HEK293 (cell line): Measurements from ENCODE around the gene RNF4.

ENCODE experiments used
- CTCF ChIA-PET: fragments of 350-600 bp; formaldehyde crosslinking; extraction: SDS; loops from one replicate; lab custom pipeline; 2021; ENCODE audit warnings: antibody characterized with exemption; lab: Yijun Ruan, JAX
- POLR2A ChIA-PET: fragments of 300-600 bp; formaldehyde crosslinking; extraction: SDS; loops from one replicate; lab custom pipeline; 2020; ENCODE audit warnings: antibody characterized with exemption, inconsistent platforms; lab: Yijun Ruan, JAX
- H3K27ac ChIP-seq: fragments of 200-500 bp; sonication (Bioruptor generic); 2 replicates; pipeline ENCODE4 v1.5.1; 2014; ENCODE audit warnings: low read depth, low read length, control low read depth, inconsistent platforms; ENCODE audit errors: extremely low read depth
- H3K36me3 ChIP-seq, 2 experiments: fragments of 200-500 bp in 1 of 2; sonication (Bioruptor generic) in 1 of 2; 1 replicate in 1 of 2; 2 replicates in 1 of 2; pipeline ENCODE4 v1.5.1; 2014 to 2017; ENCODE audit warnings: inconsistent platforms in 2 of 2, low read length in 2 of 2; ENCODE audit not compliant: control insufficient read depth in 2 of 2, insufficient read depth in 1 of 2
- H3K4me1 ChIP-seq: fragments of 200-500 bp; sonication (Bioruptor generic); 2 replicates; pipeline ENCODE4 v1.5.1; 2014; ENCODE audit warnings: mild to moderate bottlenecking, low read length, inconsistent platforms; ENCODE audit not compliant: control insufficient read depth, insufficient read depth
- H3K4me3 ChIP-seq: 2 replicates; pipeline ENCODE4 v1.5.1; 2011; ENCODE audit warnings: low read depth, mild to moderate bottlenecking, control low read depth, low read length, moderate library complexity
- H3K9me3 ChIP-seq: fragments of 200-500 bp; sonication (Bioruptor generic); 2 replicates; pipeline ENCODE4 v1.5.1; 2014; ENCODE audit warnings: low read depth, low read length, inconsistent platforms; ENCODE audit not compliant: control insufficient read depth, insufficient read depth
- BCL11B ChIP-seq: fragments of 450-650 bp; formaldehyde crosslinking; IDR thresholded peaks from 2 replicates; pipeline ENCODE4 v1.5.1; 2016; ENCODE audit warnings: low read depth, missing biosample characterization, missing genetic modification characterization
- GLI4 ChIP-seq: fragments of 450-650 bp; formaldehyde crosslinking; IDR thresholded peaks from 2 replicates; pipeline ENCODE4 v1.5.1; 2016; ENCODE audit warnings: missing biosample characterization, missing genetic modification characterization
- SCRT1 ChIP-seq: fragments of 450-650 bp; formaldehyde crosslinking; IDR thresholded peaks from 2 replicates; pipeline ENCODE4 v1.5.1; 2016; ENCODE audit warnings: missing biosample characterization, missing genetic modification characterization, borderline replicate concordance
- WT1 ChIP-seq: fragments of 450-650 bp; formaldehyde crosslinking; IDR thresholded peaks from 2 replicates; pipeline ENCODE4 v1.5.1; 2016; ENCODE audit warnings: missing biosample characterization, missing genetic modification characterization
- ZIC2 ChIP-seq: fragments of 450-650 bp; formaldehyde crosslinking; IDR thresholded peaks from 2 replicates; pipeline ENCODE4 v1.5.1; 2016; ENCODE audit warnings: missing biosample characterization, missing genetic modification characterization
- ZNF121 ChIP-seq: fragments of 450-650 bp; formaldehyde crosslinking; IDR thresholded peaks from 2 replicates; pipeline ENCODE4 v1.5.1; 2016; ENCODE audit warnings: missing biosample characterization, missing genetic modification characterization
- ZNF175 ChIP-seq: fragments of 450-650 bp; formaldehyde crosslinking; IDR thresholded peaks from 2 replicates; pipeline ENCODE4 v1.5.1; 2016; ENCODE audit warnings: missing biosample characterization, missing genetic modification characterization
- ZNF184 ChIP-seq: fragments of 450-650 bp; IDR thresholded peaks from 2 replicates; pipeline ENCODE4 v1.5.1; 2018; ENCODE audit warnings: missing biosample characterization, mild to moderate bottlenecking, missing genetic modification characterization
- ZNF510 ChIP-seq: fragments of 450-650 bp; formaldehyde crosslinking; IDR thresholded peaks from 2 replicates; pipeline ENCODE4 v1.5.1; 2018; ENCODE audit warnings: mild to moderate bottlenecking, missing genetic modification characterization, missing biosample characterization; ENCODE audit not compliant: insufficient replicate concordance
- ZNF558 ChIP-seq: fragments of 450-650 bp; formaldehyde crosslinking; IDR thresholded peaks from 2 replicates; pipeline ENCODE4 v1.5.1; 2016; ENCODE audit warnings: missing biosample characterization, missing genetic modification characterization
- ZNF626 ChIP-seq: fragments of 450-650 bp; sonication (Bioruptor Pico); formaldehyde crosslinking; IDR thresholded peaks from 2 replicates; pipeline ENCODE4 v1.5.1; 2018; ENCODE audit warnings: missing biosample characterization, missing genetic modification characterization, inconsistent platforms
- ZNF670 ChIP-seq: fragments of 450-650 bp; formaldehyde crosslinking; IDR thresholded peaks from 2 replicates; pipeline ENCODE4 v1.5.1; 2016; ENCODE audit warnings: missing biosample characterization, missing genetic modification characterization, low read depth
- ZNF785 ChIP-seq: fragments of 450-650 bp; formaldehyde crosslinking; IDR thresholded peaks from 2 replicates; pipeline ENCODE4 v1.5.1; 2016; ENCODE audit warnings: missing biosample characterization, missing genetic modification characterization
- ZSCAN16 ChIP-seq: fragments of 450-650 bp; formaldehyde crosslinking; IDR thresholded peaks from 2 replicates; pipeline ENCODE4 v1.5.1; 2016; ENCODE audit warnings: missing biosample characterization, missing genetic modification characterization
- TF ChIP-seq, protein P1 (sequence below): fragments of 450-650 bp; formaldehyde crosslinking; IDR thresholded peaks from 2 replicates; pipeline ENCODE4 v1.5.1; 2016; ENCODE audit warnings: missing biosample characterization, missing genetic modification characterization, low read depth
- TF ChIP-seq, protein P2 (sequence below): fragments of 450-650 bp; formaldehyde crosslinking; IDR thresholded peaks from 2 replicates; pipeline ENCODE4 v1.5.1; 2016; ENCODE audit warnings: missing biosample characterization, missing genetic modification characterization
- TF ChIP-seq, protein P3 (sequence below): fragments of 450-650 bp; formaldehyde crosslinking; IDR thresholded peaks from 2 replicates; pipeline ENCODE4 v1.5.1; 2016; ENCODE audit warnings: missing biosample characterization, missing genetic modification characterization
- TF ChIP-seq, protein P4 (sequence below): fragments of 450-650 bp; formaldehyde crosslinking; IDR thresholded peaks from 2 replicates; pipeline ENCODE4 v1.5.1; 2016; ENCODE audit warnings: missing biosample characterization, missing genetic modification characterization
- TF ChIP-seq, protein P5 (sequence below): IDR thresholded peaks from 2 replicates; pipeline ENCODE4 v1.6.1; 2011; ENCODE audit warnings: mild to moderate bottlenecking, low read depth, low read length, borderline replicate concordance
- TF ChIP-seq, protein P6 (sequence below): fragments of 450-650 bp; formaldehyde crosslinking; IDR thresholded peaks from 2 replicates; pipeline ENCODE4 v1.5.1; 2016; ENCODE audit warnings: missing biosample characterization, missing genetic modification characterization, borderline replicate concordance

The RNF4 gene

DNA sequence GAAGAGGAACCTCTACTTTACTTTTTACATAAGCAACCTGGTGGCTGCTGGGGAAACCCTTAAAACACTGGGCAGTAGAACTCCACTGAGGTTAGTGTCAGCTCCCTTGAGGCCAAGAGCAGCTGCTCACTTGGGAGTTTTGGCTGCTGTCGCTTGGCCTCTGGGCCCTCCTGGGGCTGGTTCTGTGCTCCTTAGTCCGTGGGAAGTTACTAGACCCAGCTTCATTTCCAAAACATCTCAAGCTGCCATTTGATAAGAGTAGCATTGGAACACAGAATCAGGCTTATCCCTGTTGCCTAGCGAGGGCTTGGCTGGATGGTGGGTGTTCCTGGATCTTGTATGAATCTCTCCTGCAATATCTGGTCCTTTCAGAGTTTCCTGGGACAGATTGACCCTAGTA is 26.1 kb downstream of the RNF4 start (continued):
- TF ChIP-seq ZNF510 (tag by site-specific recombination): no peak
- TF ChIP-seq, protein P1, sequence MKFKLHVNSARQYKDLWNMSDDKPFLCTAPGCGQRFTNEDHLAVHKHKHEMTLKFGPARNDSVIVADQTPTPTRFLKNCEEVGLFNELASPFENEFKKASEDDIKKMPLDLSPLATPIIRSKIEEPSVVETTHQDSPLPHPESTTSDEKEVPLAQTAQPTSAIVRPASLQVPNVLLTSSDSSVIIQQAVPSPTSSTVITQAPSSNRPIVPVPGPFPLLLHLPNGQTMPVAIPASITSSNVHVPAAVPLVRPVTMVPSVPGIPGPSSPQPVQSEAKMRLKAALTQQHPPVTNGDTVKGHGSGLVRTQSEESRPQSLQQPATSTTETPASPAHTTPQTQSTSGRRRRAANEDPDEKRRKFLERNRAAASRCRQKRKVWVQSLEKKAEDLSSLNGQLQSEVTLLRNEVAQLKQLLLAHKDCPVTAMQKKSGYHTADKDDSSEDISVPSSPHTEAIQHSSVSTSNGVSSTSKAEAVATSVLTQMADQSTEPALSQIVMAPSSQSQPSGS (tag by site-specific recombination): no peak
- TF ChIP-seq, protein P2, sequence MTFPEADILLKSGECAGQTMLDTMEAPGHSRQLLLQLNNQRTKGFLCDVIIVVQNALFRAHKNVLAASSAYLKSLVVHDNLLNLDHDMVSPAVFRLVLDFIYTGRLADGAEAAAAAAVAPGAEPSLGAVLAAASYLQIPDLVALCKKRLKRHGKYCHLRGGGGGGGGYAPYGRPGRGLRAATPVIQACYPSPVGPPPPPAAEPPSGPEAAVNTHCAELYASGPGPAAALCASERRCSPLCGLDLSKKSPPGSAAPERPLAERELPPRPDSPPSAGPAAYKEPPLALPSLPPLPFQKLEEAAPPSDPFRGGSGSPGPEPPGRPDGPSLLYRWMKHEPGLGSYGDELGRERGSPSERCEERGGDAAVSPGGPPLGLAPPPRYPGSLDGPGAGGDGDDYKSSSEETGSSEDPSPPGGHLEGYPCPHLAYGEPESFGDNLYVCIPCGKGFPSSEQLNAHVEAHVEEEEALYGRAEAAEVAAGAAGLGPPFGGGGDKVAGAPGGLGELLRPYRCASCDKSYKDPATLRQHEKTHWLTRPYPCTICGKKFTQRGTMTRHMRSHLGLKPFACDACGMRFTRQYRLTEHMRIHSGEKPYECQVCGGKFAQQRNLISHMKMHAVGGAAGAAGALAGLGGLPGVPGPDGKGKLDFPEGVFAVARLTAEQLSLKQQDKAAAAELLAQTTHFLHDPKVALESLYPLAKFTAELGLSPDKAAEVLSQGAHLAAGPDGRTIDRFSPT (tag by site-specific recombination): no peak
- no peak for TF ChIP-seq ZNF121 (tag by site-specific recombination)

DNA sequence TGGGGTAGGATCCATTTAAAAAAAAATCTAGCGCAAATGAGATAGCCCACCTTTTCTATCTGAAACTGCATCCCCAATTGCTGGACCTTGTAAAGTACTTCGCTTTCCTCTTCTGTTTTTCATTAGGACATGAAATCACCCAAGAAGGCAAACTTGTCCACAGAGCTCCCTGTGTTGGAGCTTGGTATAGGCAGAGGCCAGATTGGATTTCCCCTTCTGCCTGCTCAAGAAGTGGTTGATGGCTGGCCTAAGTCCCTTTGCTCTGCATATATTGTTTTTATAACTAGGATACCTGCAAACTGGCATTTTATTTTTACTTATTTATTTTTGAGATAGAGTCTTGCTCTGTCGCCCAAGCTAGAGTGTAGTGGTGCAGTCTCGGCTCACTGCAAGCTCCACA is 28.4 kb downstream of the RNF4 start:
- Histone ChIP-seq H3K27ac (no peak overlapping the region), H3K9me3 (no peaks in the 10 kb centered on the region), H3K4me3 (no peak overlapping the region), H3K36me3 (peaks cover 21 to 90% of the 10 kb centered on the region in 2 experiments; a peak in 2 of 3 replicates)
- CTCF ChIA-PET: no interaction called here
- TF ChIP-seq ZIC2 (tag by site-specific recombination) (no peak), ZNF121 (tag by site-specific recombination) (no peak), ZSCAN16 (no peak), BCL11B (no peak), GLI4 (tag by site-specific recombination) (no peak), SCRT1 (tag by site-specific recombination) (no peak), WT1 (tag by site-specific recombination) (no peak), ZNF175 (tag by site-specific recombination) (no peak), ZNF184 (tag by site-specific recombination) (no peak), ZNF670 (tag by site-specific recombination) (no peak)
- TF ChIP-seq, protein P3, sequence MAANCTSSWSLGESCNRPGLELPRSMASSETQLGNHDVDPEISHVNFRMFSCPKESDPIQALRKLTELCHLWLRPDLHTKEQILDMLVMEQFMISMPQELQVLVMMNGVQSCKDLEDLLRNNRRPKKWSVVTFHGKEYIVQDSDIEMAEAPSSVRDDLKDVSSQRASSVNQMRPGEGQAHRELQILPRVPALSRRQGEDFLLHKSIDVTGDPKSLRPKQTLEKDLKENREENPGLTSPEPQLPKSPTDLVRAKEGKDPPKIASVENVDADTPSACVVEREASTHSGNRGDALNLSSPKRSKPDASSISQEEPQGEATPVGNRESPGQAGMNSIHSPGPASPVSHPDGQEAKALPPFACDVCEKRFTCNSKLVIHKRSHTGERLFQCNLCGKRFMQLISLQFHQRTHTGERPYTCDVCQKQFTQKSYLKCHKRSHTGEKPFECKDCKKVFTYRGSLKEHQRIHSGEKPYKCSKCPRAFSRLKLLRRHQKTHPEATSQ (tag by site-specific recombination): no peak
- TF ChIP-seq, protein P4, sequence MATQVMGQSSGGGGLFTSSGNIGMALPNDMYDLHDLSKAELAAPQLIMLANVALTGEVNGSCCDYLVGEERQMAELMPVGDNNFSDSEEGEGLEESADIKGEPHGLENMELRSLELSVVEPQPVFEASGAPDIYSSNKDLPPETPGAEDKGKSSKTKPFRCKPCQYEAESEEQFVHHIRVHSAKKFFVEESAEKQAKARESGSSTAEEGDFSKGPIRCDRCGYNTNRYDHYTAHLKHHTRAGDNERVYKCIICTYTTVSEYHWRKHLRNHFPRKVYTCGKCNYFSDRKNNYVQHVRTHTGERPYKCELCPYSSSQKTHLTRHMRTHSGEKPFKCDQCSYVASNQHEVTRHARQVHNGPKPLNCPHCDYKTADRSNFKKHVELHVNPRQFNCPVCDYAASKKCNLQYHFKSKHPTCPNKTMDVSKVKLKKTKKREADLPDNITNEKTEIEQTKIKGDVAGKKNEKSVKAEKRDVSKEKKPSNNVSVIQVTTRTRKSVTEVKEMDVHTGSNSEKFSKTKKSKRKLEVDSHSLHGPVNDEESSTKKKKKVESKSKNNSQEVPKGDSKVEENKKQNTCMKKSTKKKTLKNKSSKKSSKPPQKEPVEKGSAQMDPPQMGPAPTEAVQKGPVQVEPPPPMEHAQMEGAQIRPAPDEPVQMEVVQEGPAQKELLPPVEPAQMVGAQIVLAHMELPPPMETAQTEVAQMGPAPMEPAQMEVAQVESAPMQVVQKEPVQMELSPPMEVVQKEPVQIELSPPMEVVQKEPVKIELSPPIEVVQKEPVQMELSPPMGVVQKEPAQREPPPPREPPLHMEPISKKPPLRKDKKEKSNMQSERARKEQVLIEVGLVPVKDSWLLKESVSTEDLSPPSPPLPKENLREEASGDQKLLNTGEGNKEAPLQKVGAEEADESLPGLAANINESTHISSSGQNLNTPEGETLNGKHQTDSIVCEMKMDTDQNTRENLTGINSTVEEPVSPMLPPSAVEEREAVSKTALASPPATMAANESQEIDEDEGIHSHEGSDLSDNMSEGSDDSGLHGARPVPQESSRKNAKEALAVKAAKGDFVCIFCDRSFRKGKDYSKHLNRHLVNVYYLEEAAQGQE (tag by site-specific recombination): no peak
- TF ChIP-seq, all 188 proteins: peak for 0
- H3K4me1 ChIP-seq: no peaks in the 10 kb centered on the region
- POLR2A ChIA-PET: no interaction called here

DNA sequence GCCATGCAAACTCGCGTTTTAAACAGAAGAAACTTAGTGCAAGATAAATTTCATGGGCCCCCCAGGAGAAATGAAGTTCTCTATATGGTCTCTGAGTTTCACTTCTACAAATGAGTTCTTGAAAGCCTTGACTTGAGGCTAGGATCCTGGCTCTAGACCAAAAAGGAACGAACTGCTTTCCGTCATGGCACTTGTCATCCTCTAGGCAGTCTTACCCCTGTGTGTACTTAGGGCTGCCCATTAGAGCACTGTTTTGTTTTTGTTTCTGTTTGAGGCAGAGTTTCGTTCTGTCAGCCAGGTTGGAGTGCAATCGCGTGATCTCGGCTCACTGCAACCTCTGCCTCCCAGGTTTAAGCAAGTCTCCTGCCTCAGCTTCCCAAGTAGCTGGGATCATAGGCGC is 29.0 kb downstream of the RNF4 start:
- H3K4me1 ChIP-seq: no peaks in the 10 kb centered on the region
- H3K9me3 ChIP-seq: no peaks in the 10 kb centered on the region
- peaks cover 20 to 87% of the 10 kb centered on the region in 2 experiments; a peak in 2 of 3 replicates for H3K36me3 ChIP-seq
- H3K27ac ChIP-seq: no peak overlapping the region
- CTCF ChIA-PET: no interaction called here
- POLR2A ChIA-PET: no interaction called here
- H3K4me3 ChIP-seq: no peak overlapping the region
- TF ChIP-seq, protein P5, sequence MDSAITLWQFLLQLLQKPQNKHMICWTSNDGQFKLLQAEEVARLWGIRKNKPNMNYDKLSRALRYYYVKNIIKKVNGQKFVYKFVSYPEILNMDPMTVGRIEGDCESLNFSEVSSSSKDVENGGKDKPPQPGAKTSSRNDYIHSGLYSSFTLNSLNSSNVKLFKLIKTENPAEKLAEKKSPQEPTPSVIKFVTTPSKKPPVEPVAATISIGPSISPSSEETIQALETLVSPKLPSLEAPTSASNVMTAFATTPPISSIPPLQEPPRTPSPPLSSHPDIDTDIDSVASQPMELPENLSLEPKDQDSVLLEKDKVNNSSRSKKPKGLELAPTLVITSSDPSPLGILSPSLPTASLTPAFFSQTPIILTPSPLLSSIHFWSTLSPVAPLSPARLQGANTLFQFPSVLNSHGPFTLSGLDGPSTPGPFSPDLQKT: no peak
- no peak for TF ChIP-seq ZNF626 (tag by site-specific recombination)
- TF ChIP-seq ZNF785 (tag by site-specific recombination): no peak
- TF ChIP-seq ZNF670 (tag by site-specific recombination): no peak
- TF ChIP-seq ZNF558 (tag by site-specific recombination): no peak
- TF ChIP-seq ZNF121 (tag by site-specific recombination): no peak
- TF ChIP-seq, protein P6, sequence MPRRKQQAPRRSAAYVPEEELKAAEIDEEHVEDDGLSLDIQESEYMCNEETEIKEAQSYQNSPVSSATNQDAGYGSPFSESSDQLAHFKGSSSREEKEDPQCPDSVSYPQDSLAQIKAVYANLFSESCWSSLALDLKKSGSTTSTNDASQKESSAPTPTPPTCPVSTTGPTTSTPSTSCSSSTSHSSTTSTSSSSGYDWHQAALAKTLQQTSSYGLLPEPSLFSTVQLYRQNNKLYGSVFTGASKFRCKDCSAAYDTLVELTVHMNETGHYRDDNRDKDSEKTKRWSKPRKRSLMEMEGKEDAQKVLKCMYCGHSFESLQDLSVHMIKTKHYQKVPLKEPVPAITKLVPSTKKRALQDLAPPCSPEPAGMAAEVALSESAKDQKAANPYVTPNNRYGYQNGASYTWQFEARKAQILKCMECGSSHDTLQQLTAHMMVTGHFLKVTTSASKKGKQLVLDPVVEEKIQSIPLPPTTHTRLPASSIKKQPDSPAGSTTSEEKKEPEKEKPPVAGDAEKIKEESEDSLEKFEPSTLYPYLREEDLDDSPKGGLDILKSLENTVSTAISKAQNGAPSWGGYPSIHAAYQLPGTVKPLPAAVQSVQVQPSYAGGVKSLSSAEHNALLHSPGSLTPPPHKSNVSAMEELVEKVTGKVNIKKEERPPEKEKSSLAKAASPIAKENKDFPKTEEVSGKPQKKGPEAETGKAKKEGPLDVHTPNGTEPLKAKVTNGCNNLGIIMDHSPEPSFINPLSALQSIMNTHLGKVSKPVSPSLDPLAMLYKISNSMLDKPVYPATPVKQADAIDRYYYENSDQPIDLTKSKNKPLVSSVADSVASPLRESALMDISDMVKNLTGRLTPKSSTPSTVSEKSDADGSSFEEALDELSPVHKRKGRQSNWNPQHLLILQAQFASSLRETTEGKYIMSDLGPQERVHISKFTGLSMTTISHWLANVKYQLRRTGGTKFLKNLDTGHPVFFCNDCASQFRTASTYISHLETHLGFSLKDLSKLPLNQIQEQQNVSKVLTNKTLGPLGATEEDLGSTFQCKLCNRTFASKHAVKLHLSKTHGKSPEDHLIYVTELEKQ (tag by site-specific recombination): no peak
